HG02943 (cell line): ENCODE data around the gene GID8.
"Not testable (repeated sequence)": the region's sequence is repeated elsewhere in the genome, so short reads cannot be mapped to it uniquely, and the experiment has no call there.

Experiments used
- ATAC-seq: cut with Tn5 transposase; IDR thresholded peaks from one replicate; pipeline ENCODE4 v1.9.1; 2021; ENCODE audit warnings: mild to moderate bottlenecking, low read depth, moderate library complexity; ENCODE audit not compliant: unreplicated experiment

The GID8 gene

GRCh38 chr20:62955519-62956386 lies 17.8 kb downstream of the GID8 start:
- ATAC-seq: no peak

GRCh38 chr20:62956387-62957135 lies 18.6 kb downstream of the GID8 start:
- ATAC-seq: no peak

GRCh38 chr20:62957136-62958117 lies 19.5 kb downstream of the GID8 start:
- no peak for ATAC-seq

GRCh38 chr20:62958388-62959100 lies 20.6 kb downstream of the GID8 start:
- no peak for ATAC-seq

- no peak for ATAC-seq
Measured at GRCh38 chr20:62959101-62959971, 21.4 kb downstream of the GID8 start.

- no peak for ATAC-seq
Measured at GRCh38 chr20:62959998-62960436, 22.1 kb downstream of the GID8 start.

- ATAC-seq: not testable (repeated sequence)
Measured at GRCh38 chr20:62960446-62961309, 22.7 kb downstream of the GID8 start.

- ATAC-seq: no peak
Measured at GRCh38 chr20:62961310-62961783, 23.4 kb downstream of the GID8 start.

GRCh38 chr20:62961799-62962198 lies 23.9 kb downstream of the GID8 start:
- no peak for ATAC-seq

- ATAC-seq: no peak
Measured at GRCh38 chr20:62962221-62962879, 24.4 kb downstream of the GID8 start.

GRCh38 chr20:62962891-62963613 lies 25.1 kb downstream of the GID8 start:
- no peak for ATAC-seq

- ATAC-seq: no peak
Measured at GRCh38 chr20:62963614-62964397, 25.9 kb downstream of the GID8 start.

- ATAC-seq: no peak
Measured at GRCh38 chr20:62964700-62965099, 26.8 kb downstream of the GID8 start.

GRCh38 chr20:62965363-62965771 lies 27.4 kb downstream of the GID8 start:
- ATAC-seq: no peak

- no peak for ATAC-seq
Measured at GRCh38 chr20:62966212-62967148, 28.5 kb downstream of the GID8 start.
